HG03342 (cell line): ENCODE data around the gene REM1.
"Not testable (repeated sequence)": the region's sequence is repeated elsewhere in the genome, so short reads cannot be mapped to it uniquely, and the experiment has no call there.

Experiments used
- ATAC-seq: cut with Tn5 transposase; IDR thresholded peaks from one replicate; pipeline ENCODE4 v1.9.1; 2021; ENCODE audit warnings: mild to moderate bottlenecking, moderate library complexity; ENCODE audit not compliant: unreplicated experiment

REM1 gene, protein sequence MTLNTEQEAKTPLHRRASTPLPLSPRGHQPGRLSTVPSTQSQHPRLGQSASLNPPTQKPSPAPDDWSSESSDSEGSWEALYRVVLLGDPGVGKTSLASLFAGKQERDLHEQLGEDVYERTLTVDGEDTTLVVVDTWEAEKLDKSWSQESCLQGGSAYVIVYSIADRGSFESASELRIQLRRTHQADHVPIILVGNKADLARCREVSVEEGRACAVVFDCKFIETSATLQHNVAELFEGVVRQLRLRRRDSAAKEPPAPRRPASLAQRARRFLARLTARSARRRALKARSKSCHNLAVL

DNA sequence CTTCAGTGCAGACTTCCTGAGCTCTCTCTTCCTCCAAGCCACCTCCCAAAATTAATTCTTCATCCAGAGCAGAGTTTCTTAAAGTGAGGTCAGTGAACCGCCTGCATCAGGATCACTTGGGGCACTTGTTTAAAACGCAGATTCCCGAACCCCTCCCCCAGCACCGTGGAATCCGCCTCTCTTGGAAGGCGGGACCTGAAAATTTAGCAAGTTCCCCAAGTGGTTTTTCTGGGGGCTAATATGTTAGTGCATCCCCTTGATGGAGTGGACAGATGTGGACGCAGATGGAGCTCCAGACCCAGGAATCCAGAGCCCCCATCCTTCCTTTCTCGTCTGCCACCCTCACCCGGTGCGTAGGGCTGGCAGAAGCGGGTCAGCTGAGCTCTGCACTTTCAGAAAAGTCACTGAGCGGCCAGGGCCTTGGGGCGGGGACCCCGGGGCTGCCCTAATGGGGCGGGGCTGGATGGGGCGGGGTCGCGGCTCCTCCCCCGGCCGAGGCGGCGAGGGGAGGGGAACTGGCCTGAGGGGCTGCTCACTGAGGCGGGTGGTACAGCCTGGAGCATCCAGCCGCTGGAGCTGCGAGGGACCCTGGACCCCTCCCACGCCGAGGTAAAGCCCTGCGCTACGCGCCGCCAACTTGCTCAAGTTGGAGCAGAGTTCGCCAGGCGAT lies at the start of gene REM1, which contains the start of gene DEFB124:
TSS of gene REM1 (plus strand) at position 531 of the 670 bp plus-strand sequence. CDS start 1,158 bp downstream, outside the sequence.
TSS of gene DEFB124 (minus strand) at position 370 of the 670 bp plus-strand sequence. CDS start 2,114 bp downstream, outside the sequence.
- no peak for ATAC-seq

DNA sequence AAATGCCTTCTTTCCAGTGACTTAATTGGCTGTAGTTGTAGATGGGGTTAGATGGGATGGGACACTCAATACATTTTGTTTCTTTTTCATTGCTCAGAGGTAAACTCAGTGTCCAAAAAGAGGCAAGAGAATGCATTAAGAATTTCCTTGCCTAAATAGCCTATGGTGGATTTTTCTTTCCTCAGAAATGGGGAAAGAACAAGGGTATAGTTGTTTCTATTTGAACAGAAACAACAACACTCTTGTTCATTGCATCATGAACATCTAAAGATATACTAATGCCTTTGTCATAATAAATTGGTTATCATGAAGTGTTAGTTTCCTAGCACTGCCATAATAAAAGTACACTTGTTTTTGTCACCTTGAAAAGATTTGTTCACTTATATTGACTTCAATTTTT lies 49.3 kb upstream of the REM1 start:
- ATAC-seq = no peak

DNA sequence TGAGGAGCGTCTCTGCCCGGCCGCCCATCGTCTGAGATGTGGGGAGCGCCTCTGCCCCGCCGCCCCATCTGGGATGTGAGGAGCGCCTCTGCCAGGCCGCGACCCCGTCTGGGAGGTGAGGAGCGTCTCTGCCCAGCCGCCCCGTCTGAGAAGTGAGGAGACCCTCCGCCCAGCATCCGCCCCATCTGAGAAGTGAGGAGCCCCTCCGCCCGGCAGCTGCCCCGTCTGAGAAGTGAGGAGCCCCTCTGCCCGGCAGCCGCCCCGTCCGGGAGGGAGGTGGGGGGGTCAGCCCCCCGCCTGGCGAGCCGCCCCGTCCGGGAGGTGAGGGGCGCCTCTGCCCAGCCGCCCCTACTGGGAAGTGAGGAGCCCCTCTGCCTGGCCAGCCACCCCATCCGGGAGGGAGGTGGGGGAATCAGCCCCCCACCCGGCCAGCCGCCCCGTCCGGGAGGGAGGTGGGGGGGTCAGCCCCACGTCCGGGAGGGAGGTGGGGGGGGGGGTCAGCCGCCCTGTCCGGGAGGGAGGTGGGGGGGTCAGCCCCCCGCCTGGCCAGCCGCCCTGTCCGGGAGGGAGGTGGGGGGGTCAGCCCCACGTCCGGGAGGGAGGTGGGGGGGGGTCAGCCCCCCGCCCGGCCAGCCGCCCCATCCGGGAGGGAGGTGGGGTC lies 48.1 kb upstream of the REM1 start:
- ATAC-seq = not testable (repeated sequence)

DNA sequence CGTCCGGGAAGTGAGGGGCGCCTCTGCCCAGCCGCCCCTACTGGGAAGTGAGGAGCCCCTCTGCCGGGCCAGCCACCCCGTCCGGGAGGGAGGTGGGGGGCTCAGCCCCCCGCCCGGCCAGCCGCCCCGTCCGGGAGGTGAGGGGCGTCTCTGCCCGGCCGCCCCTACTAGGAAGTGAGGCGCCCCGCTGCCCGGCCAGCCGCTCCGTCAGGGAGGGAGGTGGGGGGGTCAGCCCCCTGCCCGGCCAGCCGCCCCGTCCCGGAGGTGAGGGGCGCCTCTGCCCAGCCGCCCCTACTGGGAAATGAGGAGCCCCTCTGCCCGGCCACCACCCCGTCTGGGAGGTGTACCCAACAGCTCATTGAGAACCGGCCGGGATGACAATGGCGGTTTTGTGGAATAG lies 47.5 kb upstream of the REM1 start:
- ATAC-seq = not testable (repeated sequence)

DNA sequence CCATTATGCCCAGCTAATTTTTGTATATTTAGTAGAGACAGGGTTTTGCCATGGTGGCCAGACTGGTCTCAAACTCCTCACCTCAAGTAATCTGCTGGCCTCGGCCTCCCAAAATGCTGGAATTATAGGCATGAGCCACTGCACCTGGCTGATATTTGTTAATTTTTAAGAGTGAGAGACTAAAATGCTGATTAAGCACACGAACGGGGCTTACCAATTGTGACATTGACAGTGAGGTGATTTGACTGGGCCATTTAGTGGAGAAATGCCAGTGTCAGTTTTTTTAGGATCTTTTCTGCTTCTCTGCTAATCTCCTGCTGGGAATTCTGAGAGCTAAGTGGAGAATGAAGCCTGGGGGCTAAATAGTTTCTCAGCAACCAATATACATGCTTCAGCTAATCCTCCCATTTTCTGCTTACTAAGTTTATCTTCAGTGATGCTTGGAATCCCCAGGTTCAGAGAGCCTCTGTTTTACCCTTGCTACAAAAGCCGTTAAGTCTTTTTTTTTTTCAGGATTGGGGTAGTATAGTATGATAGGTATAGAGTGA lies 44.4 kb upstream of the REM1 start:
- ATAC-seq = no peak

DNA sequence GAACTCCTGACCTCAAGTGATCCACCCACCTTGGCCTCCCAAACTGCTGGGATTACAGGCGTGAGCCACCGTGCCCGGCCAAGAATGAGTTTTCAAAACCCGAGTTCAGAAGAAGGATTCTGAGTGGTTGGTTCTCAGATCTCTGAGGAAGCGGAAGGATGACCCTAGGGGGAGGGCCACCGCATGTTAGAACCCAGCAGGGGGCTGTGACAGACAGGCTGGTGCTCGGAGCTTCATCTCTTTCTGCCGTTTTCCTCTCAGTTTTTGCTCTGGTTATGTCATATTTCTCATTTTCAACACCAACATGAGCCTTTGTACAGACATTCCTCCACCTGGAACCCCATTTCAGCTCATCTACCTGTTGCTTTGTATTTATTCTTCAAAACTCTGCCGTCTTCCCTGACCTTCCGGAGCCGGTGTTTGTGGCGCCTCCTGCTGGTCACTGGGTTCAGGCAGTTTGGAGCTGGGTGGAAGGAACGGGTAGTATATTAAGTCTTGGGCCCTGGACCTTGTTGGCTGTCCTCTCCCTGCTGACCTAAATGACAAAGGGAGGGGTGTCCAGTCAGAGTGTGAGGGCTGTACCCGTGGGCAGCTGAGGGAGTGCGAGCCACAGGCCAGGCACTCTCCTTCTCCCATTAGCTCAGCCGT lies 35.0 kb upstream of the REM1 start, which contains the start of gene DEFB123:
TSS of gene DEFB123 (plus strand) at position 621 of the 648 bp plus-strand sequence. CDS start 67 bp downstream, outside the sequence.
- no peak for ATAC-seq

DNA sequence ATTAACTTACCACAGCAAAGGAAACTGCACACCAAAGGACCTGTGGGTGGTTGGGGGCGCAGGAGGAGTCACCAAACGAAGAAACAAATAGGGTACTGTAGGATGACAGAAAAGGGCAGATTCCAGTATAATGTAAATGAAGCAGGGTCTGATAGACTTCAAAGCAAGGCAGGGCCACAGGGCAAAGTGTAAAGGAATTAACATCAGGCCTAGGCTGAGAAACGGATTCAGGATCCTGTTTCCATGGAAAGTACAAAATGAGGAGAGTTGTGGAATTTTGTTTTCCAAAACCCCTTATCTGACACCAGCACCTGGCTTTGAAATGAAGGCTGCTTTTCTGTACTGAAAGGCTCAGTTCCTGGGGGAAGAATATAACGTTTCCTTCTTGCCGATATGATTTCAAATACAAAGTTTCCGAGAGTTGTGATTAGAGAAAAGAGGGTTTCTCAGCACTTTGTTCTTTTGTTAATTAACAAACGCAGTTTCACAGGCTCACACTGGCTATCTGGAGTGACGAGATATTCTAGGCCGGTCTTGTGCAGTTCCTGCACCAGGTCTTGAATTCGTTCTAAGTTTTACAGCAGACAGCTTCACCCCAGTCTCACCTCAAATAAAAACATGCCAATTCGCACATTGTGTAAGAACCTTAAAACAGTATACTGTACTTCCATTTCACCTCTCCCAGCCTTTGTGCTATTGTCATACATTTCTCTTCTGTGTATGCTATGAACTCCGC lies 28.8 kb upstream of the REM1 start:
- no peak for ATAC-seq

DNA sequence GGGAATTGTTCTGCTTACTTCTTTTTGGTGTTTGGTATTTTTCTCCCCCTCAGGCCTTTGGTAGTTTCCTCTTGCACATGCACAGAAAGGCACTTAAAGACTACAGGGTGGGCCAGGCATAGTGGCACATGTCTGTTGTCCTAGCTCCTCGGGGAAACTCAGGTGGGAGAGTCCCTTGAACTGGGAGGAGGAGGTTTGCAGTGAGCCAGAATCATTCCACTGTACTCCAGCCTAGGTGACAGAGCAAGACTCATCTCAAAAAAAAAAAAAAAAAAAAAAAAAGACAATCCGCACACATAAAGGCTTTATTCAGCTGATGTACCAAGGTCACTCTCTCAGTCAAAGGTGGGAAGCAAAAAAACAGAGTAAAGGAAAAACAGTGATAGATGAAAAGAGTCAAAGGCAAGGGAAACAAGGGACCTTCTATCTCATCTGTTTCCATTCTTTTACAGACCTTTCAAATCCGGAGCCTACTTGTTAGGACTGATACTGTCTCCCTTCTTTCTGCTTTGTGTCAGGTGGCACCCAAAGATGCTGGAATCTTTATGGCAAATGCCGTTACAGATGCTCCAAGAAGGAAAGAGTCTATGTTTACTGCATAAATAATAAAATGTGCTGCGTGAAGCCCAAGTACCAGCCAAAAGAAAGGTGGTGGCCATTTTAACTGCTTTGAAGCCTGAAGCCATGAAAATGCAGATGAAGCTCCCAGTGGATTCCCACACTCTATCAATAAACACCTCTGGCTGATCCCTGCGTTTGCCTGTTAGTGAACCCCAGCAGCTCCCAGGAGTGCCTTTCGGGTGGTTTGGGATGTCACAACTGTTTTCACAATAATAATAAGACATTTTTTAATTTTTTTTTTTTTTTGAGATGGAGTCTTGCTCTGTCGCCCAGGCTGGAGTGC lies 25.3 kb upstream of the REM1 start:
- ATAC-seq = no peak

DNA sequence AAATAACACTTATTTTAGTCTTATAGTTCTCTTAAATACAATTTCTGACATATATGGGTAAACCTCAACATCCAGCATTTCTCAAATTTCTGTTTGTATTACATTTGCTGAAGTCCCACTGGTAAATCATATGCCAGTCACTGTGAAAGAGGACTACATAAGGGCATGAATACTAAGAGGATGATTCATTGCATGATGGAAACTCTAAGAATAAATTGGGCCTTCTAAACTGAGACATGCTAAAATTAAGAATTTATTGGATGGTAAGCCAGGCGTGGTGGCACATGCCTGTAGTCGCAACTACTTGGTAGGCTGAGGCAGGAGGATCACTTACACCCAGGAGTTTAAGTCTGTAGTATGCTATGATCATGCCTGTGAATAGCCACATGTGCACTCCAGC lies 22.5 kb upstream of the REM1 start:
- ATAC-seq = no peak

DNA sequence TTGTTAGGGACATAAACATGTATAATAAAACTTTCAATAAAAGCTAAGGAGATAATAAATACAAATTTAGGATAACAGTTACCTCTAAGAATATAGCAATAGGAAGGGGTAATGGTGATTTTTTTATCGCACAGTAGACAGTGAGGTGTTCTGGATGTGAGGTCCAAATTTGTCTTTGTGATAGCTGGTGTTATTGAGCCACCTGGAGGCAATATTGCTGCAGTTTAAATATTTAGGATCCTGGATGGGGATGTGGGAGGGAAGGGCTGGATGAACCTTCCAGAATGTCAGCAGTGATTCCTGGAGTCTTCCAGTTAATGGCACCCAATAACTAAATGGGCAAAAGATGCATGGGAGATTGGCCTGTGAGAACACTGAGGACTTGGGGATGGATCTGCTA lies 20.7 kb upstream of the REM1 start:
- no peak for ATAC-seq

DNA sequence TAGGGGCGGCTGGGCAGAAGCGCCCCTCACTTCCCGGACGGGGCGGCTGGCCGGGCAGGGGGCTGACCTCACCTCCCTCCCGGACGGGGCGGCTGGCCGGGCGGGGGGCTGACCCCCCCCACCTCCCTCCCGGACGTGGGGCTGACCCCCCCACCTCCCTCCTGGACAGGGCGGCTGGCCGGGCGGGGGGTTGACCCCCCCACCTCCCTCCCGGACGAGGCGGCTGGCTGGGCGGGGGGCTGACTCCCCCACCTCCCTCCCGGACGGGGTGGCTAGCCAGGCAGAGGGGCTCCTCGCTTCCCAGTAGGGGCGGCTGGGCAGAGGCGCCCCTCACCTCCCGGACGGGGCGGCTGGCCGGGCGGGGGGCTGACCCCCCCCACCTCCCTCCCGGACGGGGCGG lies 4.1 kb upstream of the REM1 start:
- ATAC-seq = not testable (repeated sequence)

DNA sequence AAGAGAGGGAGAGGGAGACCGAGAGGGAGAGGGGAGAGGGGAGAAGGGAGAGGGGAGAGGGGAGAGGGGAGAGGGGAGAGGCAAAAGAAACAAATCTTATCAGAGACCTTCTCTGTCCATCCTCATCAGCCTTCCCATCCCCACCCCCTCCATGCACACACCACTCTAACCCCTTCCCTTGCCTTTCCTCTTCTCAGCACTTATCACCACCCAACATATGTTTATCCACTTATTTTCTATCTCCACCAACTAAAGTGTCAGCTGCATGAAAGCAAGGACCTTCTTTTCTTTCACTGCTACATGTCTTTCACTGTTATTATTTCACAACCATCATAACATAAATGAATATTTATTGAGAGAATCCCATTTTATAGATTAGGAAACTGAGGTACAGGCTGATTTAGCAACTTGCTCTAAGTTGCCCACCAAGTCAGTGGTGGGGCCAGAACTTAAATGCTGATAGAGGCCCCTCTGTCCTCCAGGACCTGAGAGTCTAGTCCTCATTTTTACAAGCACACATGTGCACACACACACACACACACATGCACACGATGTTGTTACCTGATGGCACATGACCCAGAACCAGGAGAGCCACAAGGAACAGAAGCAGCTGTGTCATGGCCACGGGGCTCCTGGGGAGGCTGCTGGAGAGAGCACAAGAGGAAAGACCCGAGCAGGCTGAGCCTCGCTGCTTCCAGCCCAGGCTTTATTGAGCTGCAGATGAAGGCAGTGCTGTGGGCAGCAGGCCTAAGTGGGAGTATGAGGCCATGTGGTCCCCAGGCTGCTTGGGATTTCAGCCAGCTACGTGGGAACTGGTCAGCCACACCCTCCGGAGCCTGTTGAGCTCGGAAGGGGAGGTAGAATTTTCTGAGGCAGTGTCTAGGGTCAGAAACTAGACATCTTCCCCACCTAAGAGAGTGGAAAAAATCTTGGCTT lies 2.4 kb upstream of the REM1 start:
- no peak for ATAC-seq

DNA sequence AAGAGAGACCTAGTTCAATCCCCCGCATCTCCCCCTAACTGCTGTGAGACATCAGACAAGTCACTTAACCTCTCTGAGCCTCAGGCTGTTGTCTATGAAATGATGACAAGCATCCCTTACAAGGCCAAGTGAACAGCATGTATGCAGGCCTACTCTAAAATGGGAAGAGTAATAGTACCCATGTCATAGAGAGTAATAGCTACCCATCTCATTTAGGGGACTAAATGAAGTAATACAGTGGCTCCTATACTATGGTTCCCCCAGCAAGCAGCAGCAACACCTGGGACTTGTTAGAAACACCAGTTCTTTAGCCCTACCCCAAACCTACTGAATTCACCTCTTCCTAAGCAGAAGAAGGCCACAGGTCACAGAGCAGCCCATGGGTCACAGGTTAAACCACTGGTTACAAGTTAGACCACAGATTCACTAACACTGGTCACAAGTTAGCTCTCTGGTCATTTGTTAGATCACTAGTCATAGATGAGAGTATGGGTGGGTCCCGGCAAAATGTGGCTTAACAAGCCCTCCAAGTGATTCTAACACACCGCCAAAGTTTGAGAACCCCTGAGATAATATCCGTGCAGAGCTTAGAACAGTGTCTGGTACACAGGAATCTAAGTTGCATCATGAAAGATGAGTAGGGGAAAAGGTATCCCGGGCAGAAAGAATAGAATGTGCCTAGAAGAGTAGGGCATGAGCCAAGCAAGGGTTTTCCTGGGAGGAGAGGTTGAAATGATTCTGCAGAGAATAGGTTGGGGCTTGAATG lies 1.6 kb upstream of the REM1 start:
- peak; percentile 33 for ATAC-seq

DNA sequence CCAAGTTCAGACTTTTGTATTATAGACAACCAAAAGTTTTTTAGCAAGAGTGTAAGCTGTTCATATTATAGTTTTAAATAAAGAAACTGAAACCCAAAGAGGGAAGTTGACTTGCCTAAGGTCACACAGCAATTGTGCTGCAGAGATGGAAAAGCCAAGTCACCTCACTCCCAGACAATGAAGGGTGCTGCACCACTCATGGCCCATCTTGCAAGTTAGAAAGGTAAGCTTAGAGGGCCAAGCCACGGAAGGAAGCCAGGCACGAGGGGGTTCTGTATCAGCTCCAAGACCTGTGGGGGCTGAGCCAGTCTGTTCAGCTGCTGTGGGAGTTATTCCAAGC lies 1.0 kb upstream of the REM1 start:
- peak; percentile 81 for ATAC-seq

DNA sequence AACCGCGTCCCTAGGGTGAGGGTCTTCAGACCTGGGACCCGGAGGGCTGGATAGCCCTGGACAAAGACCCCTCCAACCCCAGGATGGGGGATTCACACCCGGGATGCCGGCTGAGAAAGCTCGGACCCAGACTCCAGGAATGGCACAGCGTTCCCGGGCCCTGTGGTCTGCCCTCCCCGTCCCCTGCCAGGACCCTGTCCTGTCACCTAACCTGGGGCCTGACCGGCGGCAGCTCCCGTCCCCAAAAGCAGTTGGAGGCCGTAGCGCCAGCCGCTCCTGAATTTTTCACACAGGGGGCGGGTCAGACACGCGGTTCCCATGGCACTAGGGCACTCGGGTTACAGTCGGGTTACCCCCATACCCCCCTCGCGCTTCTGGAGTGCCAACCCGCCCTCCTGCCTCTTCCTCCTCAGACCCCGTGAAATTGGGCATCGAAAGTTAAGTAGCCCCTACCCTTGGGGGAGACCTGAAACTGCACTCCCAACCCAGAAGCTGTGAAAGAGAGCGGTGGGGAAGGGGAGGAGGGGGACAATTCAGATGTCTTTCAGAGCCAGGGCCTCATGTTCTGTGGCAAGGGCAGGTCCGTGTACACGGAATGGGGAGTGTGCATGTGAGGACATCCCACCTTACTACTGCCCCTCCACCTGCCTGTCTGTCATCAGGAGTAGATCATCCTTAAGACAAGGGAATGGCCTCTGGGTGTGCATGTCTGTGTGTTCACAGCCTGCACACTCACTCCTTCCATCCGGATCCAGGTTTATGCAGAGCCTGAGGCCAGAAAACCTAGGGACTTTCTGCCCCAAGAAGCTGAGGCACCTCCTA lies 595 bp downstream of the REM1 start:
- no peak for ATAC-seq

DNA sequence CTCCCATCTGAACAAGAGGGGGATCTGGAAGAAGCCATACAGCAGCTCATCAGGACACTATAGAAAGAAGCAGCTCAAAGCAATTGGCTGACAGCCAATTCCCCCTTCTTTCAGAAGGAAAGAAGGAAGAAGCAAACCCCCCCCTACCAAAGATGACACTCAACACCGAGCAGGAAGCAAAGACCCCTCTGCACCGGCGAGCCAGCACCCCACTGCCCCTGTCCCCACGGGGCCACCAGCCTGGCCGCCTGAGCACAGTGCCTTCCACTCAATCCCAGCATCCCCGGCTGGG lies 1.2 kb downstream of the REM1 start:
- ATAC-seq = no peak

DNA sequence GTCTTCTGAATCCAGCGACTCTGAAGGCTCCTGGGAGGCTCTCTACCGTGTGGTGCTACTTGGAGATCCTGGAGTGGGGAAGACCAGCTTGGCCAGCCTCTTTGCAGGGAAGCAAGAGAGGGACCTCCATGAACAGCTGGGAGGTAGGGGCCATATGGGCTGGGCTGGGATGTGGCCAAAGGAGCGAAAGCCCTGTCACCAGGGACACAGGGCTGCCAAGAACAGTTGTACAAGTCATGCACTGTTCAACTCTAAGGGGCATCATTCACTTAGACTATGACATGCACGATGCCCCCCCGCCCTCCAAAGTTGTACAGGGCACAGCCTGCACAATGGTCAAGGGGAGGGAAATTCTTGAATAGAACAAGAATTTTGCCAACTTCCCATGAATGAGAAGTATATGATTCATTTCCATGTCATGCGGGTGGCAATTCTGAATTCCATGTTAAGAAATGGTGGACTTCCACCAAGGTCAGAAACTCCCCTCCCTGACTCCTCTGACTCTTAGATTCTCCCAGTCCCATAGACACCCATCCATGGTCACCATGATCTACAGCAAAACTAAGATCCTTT lies 1.6 kb downstream of the REM1 start:
- no peak for ATAC-seq
